Renal cortex interstitium (tissue), 11 donors: Measurements from ENCODE around the gene LIPM. TPM values are rescaled to one million over a fixed set of nuclear protein-coding genes. Genes with fewer than 3 reads are reported as not detected.

Experiments
- DNase-seq, 11 donors: peaks; one replicate each; pipeline ENCODE4 v3.0.0-alpha.2; 2013; ENCODE audit warnings: low read depth in 9 of 11, low spot score in 4 of 11; ENCODE audit errors: extremely low read depth in 1 of 11
- polyA plus RNA-seq, 3 donors: library from polyadenylated mRNA; unstranded; fragments of 120-200 nt; gene quantifications; one replicate each; pipeline ENCODE4 v1.2.1, GENCODE V29; 2013; ENCODE audit not compliant: insufficient read length in 3 of 3

Gene LIPM
- polyA plus RNA-seq, 3 donors, result not detected

DNA sequence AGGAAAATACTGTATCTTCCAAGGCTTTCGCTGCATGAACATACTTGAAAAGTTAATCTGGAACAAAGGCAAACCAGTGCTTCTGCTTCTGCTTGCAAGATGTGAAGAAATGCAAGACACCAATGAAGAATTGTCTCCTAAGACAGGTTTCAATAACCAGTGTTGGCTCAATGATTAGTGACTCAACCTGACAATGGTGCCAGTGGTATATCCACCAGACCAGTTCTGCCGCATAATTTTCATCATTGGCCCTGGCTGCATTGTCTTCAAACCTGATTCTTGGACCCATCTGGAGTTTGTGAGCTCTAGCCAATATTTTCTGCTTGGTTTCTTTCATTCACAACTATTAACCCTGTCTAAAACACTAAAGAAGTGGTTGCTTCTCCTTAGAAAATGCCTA lies 63.9 kb downstream of the LIPM start:
- DNase-seq, result no peak

DNA sequence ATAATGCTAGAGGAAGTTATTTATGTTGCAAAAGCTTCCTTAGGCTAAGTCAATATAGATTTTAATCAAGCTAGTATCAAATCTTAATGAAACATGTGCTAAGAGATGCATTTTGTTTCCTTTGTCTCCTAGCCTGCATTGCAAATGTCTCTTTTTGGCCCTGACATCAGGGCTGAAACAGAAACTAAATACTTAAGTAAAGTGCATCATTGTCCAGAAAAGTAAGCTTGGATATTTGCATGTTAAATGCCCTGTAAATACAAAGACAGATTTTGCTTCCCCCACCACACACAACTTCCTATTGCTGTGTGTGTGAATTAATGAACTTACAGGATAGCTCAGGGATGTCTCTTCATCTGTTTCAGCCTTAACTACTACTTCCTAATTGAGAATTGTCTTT lies 67.6 kb downstream of the LIPM start:
- no peak for DNase-seq

Other genes with a start within 250 kb of the LIPM start
- gene RNLS, start 219.4 kb upstream of the LIPM start, polyA plus RNA-seq, result 10 to 100 TPM; 16.1 to 20.0 (median 16.2) TPM
- gene LIPJ, start 216.0 kb upstream of the LIPM start, polyA plus RNA-seq, result under 1 TPM; 0.30 to 0.38 (median 0.32) TPM
- under 1 TPM; 0.22 to 0.29 (median 0.26) TPM for gene LIPF, start 138.3 kb upstream of the LIPM start, polyA plus RNA-seq
- not detected for gene LIPK, start 96.5 kb upstream of the LIPM start, polyA plus RNA-seq
- not detected for gene LIPN, start 42.7 kb upstream of the LIPM start, polyA plus RNA-seq
- gene ANKRD22, start 49.1 kb downstream of the LIPM start, polyA plus RNA-seq, result under 1 TPM in 2 of 3 donors, not detected in 1; 0.17 to 0.36 TPM
- 1 to 10 TPM; 1.5 to 1.8 (median 1.6) TPM for gene STAMBPL1, start 77.5 kb downstream of the LIPM start, polyA plus RNA-seq
- gene ACTA2, start 150.0 kb downstream of the LIPM start, polyA plus RNA-seq, result 100 to 1,000 TPM; 139 to 194 (median 183) TPM
- 10 to 100 TPM in 2 of 3 donors, 1 to 10 TPM in 1; 9.6 to 14.7 (median 10.6) TPM for gene FAS, start 188.1 kb downstream of the LIPM start, polyA plus RNA-seq